Activated CD4-positive, CD25-positive, alpha-beta regulatory T cell treated with anti-CD3 and anti-CD28 coated beads, Interleukin-2, amount 50 U/mL, for 16 hours (primary cell): ENCODE measurements around the gene BNIP2.
"Not testable (repeated sequence)": the region's sequence is repeated elsewhere in the genome, so short reads cannot be mapped to it uniquely, and the experiment has no call there.

Source experiments
- DNase-seq: peaks from one replicate; pipeline ENCODE4 v3.0.0-alpha.2; 2020; ENCODE audit warnings: low read depth, low spot score

The BNIP2 gene, protein sequence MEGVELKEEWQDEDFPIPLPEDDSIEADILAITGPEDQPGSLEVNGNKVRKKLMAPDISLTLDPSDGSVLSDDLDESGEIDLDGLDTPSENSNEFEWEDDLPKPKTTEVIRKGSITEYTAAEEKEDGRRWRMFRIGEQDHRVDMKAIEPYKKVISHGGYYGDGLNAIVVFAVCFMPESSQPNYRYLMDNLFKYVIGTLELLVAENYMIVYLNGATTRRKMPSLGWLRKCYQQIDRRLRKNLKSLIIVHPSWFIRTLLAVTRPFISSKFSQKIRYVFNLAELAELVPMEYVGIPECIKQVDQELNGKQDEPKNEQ

DNA sequence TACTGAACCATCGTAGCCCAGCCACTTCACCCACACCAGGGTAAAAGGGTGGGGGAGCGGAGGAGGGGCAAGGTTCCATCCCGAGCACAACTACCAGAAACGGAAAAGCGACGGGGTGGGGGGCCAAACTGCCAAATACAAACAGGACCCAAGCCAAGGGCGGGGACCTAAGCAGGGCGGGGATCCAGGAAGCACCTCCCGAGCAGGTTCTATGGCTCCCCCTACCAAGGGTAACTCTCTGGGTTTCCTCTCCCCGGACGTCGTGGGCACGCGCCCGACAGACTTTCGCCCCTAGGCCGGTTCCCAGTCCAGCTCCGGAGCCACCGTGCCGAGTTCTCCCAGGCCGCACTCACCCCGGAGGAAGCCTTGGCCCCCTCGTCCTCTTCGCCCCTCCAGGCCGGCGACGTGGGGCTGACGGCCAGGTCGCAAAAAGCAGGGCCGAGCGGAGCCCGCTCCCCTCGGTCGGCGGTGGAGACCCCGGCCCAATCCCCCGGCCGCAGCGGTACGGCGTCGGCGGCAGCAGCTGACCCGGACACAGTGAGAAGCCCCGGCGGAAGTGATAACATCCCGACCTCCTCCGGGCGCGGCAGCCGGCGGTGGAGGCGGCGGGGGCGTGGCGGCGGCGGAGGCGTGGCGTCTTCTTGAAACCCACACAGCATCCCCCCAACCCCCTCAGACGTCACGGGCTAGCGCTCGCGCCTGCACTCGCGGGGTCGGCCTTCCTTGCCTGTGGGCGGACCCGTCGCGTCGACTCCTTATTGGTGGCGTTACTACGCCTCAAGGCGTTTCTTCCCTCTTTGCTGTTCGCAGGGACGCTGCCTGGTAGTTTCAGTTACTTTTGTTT is at the start of gene BNIP2:
Gene BNIP2 (minus strand): TSS at position 539 of the 844 bp plus-strand sequence. CDS start 6,863 bp downstream, outside the sequence.
- peak; percentile 98 for DNase-seq

DNA sequence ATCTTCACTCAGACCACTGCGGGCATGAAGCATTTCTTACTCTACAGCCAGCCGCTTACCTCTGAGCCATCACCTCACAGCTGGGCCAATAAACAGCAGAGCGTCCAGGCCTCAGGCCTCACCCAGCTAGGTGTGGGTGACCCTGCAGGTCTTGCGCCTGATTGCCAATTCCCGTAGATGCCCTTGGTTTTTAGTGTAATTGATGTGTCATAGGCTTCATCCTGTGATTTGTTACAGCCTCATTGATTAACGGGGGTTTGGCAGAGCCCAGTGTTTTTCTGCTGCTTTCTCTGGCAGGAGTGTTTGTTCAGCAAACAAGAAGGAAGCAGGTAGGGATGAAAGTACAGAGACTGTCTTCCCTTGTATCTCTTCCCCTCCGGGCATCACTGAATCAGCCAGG is 49.6 kb upstream of the BNIP2 start:
- DNase-seq = no peak

DNA sequence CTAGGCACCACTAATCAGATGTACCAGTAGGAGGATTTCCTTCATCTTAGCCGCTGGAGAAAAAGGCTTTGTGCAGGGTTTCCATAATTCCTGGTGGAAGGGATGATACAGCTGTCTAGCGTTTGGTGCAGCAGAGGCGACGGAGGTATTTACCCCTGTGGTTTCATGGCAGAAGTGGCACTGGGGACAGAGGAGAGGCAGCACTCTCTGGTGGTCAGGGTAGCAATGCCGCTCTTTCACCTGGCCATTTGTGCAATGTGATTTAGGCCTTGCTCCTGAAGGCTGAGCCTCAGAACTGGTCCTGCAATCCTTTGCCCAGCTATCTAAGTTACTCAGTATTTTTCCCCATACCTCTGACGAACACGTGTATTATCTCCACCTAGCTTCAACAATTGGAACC is 47.1 kb upstream of the BNIP2 start:
- DNase-seq = no peak

DNA sequence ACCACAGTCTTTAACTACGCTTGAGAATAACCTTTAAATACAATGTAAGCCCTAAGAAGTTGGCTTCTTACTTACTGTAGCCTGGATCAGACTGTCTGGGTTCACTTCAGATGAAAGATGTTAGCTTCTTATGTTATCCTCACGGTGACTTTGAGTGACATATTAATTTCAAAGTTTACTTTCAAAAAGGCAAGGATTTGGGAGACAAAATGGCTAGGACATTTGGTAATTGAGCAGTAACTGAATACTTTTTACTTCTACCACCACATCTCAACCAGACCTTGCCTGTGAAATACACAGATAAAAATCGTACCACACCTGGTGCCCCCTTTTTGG is 36.0 kb upstream of the BNIP2 start:
- no peak for DNase-seq

DNA sequence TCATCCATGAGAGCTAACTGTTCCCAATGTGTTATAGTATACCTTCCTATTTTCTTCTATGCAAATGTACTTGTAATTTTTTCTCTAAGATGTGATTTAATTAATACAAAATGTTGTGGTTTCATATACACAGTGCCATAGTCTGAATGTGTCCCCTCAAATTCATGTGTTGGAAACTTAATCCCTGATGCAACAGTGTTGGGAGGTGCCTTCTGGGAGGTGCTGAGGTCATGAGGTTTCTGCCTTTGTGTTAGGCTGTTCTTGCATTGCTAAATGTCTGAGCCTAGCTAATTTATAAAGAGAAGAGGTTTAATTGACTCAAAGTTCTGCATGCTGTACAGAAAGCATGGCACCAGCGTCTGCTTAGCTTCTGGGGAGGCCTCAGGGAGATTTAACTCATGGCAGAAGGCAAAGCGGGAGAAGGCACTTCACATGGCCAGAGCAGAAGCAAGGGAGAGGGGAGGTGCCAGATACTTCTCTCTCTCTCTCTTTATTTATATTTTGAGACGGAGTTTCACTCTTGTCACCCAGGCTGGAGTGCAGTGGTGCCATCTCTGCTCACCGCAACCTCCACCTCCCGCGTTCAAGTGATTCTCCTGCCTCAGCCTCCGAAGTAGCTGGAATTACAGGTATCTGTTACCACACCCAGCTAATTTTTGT is 34.7 kb upstream of the BNIP2 start:
- DNase-seq = no peak

DNA sequence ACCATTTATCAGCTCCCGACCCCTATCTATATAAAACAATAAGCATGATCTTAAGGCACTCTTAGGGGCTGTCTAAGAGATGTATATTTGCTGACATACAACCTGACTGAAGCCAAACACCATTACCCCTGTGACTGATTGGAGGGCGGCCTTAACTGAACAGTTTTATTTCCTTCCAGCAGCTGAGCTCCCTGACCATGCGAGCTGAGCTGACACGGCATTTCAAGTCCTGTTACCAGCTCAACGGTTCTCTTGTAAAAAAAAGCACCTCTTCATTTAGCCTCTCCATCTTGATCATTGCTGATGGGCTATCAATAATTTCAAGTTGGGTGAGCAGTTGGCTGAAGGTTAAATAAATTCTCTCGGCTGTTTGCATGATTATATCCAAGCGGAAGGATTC is 33.4 kb upstream of the BNIP2 start:
- DNase-seq = no peak

DNA sequence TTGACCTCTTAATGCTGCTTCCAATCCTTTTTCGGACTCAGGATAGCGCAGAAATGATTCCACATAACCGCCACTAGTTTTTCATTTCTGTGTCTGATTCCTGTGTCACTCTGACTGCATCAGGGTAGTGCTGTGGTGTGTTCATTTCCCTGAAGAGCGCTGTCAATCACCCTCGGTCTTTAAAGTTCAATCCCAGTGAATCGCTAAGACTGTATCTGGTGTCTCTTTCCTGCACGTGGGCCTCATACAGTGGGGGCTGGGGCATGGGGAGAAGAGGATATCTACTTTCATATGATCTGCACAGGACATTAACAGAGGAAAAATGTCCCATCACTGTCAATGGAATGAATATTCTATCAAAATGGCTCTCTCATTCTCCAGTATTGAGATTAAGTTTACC is 32.9 kb upstream of the BNIP2 start:
- no peak for DNase-seq

DNA sequence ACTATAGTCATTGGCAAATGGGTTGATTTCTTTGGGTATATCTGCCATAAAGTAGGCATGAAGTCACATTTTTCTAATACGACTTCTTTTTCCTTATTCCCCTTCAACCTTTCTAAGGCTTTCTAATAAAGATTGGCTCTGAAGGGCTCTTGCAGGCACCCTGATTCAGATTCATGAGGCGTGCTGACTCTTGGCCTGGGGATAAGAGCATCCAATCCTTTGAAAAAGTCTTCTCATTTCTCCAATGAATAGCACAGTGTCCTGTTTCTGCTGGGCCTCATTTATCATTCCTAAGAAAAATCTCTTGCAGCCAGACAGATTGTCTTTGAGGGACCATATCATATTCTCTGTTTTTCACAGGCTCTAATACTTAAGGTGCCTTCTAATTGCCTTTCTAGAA is 32.3 kb upstream of the BNIP2 start:
- no peak for DNase-seq

DNA sequence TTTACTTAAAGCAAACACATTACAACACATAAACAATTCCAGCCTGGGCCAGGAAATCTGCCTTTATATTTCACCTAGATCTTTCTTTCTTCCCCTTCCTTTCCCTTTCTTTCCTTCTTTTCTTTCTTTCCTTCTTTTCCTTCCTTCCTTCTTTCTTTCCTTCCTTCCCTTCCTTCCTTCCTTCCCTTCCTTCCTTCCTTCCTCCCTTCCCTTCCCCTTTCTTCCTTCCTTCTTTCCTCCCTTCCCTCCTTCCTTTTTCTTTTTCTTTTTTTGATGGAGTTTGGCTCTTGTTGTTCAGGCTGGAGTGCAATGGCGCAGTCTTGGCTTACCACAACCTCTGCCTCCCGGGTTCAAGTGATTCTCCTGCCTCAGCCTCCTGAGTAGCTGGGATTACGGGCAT is 24.1 kb upstream of the BNIP2 start:
- no peak for DNase-seq

DNA sequence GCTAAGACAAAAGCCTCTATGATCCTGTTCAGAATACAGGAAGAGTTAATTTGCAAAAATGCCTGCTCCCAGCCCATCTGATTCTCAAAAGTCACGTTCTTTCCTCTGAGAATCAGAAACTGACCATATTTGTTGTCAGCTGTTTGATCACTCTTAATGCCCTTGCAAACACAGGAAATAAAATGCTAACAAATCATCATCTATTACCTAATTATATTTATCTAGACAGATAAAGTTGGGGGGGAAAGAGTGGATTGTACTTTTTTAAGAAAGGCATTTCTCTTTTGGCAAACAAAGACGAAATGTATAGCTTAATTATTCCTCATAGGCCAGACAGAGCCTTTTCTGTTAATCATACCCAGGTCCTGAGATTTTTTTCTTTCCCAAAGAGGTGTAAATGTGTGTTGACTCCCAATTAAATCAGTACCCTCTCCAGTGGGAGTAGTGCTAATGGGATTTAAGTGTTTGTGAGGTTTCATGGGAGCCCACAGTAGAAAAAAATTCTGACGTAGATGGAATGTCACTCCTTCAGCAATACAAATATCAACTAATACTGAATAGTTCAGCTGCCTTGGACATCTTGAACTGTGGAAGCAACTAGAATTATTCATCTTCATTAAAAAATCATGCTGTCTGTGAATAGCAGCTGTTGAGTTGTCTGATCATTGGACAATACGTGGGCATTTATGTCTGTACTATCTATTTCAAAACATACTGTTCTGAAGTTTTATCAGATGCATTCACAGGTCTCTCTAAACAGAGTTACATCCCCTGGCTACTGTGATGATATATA is 22.5 kb upstream of the BNIP2 start:
- no peak for DNase-seq

DNA sequence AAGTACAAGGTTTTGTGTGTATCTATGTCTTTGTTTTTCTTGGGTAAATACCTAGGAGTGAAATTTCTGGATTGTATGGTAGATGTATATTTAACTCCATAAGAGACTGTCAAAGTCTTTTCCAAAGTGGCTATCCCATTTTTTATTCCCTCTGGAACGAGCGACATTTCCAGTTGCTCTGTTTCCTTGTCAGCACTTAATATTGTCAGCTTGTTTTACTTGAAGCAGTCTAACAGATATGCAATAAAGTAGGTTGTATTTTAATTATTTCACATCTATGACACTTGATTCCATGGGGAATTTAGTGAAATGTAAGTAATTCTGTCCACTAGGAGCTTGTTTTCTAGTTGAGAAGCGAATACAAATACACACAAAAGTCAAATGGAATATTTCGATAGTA is 18.5 kb upstream of the BNIP2 start:
- DNase-seq = no peak

DNA sequence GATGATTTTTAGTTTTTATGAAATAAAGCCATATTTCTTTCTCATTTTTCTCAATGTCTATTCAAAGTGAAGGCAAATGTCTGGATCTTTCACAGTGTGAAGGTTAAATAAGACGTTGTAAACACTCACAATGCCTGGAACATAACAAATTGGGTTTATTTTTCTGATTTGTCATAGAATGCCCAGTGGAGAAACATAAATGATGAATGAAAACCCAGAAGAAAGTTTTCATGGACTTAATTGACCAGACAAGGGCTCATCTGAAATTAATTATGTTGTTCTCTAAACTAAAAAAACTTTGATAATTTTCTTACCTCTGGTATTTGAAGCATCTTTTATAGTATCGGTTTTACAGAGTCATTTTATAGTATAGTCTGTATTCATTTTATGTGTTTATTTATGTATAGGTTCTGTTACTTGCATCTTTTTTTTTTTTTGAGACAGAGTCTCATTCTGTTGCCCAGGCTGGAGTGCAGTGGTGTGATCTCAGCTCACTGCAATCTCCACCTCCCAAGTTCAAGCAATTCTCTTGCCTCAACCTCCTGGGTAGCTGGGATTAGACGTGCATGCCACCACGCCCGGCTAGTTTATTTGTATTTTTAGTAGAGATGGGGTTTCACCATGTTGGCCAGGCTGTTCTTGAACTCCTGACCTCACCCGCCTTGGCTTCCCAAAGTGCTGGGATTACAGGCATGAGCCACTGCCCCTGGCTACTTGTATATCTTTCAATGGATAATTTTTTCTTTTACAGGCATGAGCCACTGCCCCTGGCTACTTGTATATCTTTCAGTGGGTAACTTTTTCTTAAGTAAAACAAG is 15.1 kb upstream of the BNIP2 start:
- no peak for DNase-seq

DNA sequence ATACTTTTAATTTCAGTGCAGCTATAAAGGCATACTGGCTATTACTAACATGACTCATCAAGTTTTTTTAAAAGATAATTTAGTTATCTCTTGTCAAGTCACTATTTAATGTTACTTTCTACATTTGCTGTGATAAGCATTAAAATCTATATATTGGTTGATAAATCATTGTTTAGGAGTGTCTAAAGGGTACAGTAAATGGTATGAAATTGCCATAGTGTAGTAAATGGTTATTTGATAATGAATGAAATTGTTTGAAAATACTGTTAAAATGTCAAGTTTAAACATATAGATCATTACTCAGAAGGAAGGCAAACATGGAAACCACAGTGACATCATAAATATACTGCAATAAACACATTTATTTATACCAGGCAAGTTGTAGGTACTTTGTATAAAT is 13.2 kb upstream of the BNIP2 start:
- DNase-seq = no peak

DNA sequence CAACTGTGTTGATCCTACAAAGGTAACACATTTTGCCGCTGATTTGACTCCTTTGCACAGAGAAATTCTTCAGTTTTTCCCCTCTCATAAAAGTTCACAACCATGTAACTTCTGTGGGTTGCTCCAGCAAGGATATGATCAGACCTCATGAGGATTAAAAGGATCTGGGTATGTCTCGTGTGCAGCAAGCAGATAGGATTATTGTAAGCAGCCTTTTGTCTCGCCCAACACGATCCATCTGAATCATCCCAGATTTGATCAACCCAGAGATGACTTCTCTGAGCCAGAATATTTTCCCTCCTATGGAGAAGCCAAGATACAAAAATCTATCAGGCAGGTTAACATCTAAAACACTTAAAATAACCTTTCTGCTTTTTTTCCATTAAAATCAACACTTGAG is 12.8 kb upstream of the BNIP2 start:
- DNase-seq = no peak

DNA sequence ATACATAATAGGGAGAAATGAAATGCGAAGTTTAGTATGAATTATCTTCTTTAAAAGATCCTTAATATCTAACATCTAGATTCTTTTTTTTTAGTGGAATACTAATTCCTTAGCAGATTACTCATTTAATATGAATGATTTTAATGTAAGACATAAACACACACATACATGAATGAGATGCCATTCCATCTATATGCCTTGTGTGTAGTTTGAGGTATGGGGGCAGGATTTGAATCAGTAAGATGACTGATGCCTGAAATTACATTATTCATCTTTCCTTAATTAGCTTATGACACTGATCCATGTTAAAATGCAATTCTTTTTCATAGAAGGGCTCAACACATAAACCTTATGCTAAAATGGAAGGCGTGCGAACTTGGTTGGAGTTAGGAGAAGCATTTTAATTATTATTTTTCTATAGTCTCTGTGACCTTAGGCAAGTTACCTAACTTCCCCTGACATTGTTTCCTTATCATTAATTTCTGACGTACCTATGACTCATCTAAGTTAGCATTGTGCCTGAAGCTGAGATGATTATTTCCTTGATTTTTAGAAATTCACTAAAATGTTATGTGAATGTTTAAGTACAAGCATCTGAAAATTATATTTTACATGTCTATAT is 10.8 kb upstream of the BNIP2 start:
- no peak for DNase-seq

DNA sequence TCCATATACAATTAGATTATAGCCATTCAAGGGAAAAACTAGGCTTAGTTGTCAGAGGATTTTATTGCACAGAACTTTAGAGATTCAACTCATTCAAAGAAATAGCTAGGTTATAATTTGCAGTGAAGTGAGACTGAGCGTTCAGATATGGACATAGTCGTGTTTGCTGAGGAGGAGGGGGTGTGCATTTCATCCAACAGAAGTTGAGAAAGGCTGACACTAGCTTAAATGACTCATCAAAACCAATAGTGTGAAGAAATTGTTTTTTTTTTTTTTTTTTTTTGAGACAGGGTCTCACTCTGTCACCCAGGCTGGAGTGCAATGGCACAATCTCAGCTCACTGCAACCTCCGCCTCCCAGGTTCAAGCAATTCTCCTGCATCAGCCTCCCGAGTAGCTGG is 8.9 kb upstream of the BNIP2 start:
- DNase-seq = not testable (repeated sequence)

DNA sequence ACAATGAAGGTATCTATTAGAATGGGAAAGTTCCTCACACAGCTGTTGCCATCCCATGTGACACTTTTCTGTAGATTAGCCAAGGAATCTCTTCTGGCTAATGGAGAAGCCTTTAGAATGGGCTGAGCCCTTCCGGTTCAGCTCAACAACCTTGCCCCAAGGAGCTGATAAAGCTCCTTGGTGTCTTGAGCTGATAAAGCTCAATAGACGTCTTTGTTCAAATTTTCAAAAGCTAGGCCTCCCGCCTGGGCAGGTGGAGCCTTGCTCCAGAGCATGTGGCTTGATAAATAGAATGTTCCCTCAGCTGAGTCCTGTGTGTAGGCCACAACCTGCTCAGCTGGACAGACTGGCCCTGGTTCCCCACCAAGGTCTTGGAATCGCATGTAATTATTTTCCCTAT is 7.2 kb upstream of the BNIP2 start:
- DNase-seq = no peak

DNA sequence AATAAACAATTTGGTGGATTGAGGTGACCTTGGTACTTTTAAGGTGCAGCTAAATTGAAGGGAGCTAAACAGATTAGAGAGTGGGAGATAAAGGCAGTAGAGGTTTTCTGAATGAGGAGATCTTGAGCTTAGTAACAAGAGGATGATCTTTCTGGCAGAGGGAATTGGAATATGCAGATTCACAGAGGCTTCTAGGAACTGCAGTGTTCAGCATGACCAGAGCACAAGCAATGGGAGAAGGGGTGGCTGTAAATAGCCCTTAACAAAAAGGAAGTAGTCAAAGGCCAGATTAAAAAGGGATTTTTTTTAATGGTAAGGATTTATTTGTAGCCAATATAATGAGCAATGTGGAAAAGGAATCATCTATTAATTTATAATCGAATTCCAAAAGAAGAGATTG is 5.7 kb upstream of the BNIP2 start:
- DNase-seq = no peak

DNA sequence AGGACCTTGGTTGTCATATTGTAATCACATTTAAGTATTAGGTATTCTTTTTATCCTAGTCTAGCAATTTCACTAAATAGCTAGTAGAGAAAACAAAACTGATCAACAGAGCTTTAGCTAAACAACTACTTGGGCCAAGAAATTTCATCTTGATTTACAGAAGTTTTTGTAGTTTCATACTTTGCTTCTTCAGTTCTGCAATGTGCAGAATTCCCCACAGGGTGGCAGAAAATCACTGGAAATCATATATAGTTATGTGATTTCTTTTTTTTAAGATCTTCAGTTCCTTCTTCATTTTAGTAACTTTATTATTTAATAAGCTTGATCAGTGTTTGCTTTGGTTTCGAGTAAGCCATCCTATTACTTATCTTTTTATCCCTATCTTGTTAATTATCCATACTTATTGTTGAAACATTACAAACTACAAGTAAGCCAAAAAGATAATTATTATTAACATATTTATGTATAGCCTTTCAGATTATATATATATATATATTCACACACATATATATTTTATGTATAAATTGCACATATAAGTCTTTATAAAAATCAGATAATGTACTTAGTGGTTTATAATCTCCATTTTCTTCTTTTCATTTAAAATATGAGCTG is 2.2 kb upstream of the BNIP2 start:
- peak; percentile 16 for DNase-seq

DNA sequence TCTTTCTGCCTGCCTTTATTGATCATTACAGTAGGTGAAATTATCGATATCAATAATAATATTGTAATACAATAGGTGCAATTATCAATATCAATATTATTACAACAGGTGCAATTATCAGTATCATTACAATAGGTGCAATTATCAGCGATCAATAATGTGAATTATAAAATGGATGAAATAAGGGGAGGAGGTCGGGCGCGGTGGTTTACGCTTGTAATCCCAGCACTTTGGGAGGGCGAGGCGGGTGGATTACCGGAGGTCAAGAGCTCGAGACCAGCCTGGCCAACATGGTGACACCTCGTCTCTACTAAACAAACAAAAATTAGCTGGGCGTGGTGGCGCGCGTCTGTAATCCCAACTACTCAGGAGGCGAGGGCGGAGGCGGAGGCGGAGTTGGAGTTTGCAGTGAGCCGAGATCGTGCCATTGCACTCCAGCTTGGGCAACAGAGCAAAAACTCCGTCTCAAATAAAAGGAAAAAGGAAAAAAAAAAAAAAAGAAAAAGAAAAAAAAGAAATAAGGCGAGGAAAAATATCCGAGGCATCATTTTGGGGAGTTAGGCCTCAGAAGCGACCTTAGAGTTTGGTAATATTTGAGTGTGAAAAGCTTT is 611 bp upstream of the BNIP2 start:
- peak; percentile 19 for DNase-seq
